Astrocyte (in vitro differentiated cells and primary cell): ENCODE data around the gene SEPTIN1. TPM values are rescaled to one million over a fixed set of nuclear protein-coding genes. Genes with fewer than 3 reads are reported as not detected.

Experiments
- DNase-seq: peaks from one replicate; pipeline ENCODE4 v3.0.0-alpha.2; 2010; ENCODE audit warnings: low read depth
- FAIRE-seq: peaks from 2 replicates; lab custom pipeline; 2011; peaks lifted over from hg19 to GRCh38; lab: Jason Lieb, UNC
- H2AFZ ChIP-seq: 2 replicates; pipeline ENCODE4 v1.6.0; 2012; ENCODE audit warnings: low read depth, low read length, inconsistent platforms
- H3K27ac ChIP-seq: 2 replicates; pipeline ENCODE4 v1.5.1; 2011; ENCODE audit warnings: low read depth, low read length, inconsistent platforms
- H3K27me3 ChIP-seq: 2 replicates; pipeline ENCODE4 v1.6.0; 2011; ENCODE audit warnings: low read length, inconsistent platforms; ENCODE audit not compliant: insufficient read depth
- H3K36me3 ChIP-seq: 2 replicates; pipeline ENCODE4 v1.5.1; 2011; ENCODE audit warnings: low read length, inconsistent platforms; ENCODE audit not compliant: insufficient read depth
- H3K4me1 ChIP-seq: 2 replicates; pipeline ENCODE4 v1.5.1; 2011; ENCODE audit warnings: low read length, inconsistent platforms; ENCODE audit not compliant: insufficient read depth
- H3K4me2 ChIP-seq: 2 replicates; pipeline ENCODE4 v1.6.0; 2012; ENCODE audit warnings: low read length, inconsistent platforms
- H3K4me3 ChIP-seq: 2 replicates; pipeline ENCODE4 v1.5.1; 2011; ENCODE audit warnings: low read depth, mild to moderate bottlenecking, low read length, inconsistent platforms; ENCODE audit not compliant: insufficient read depth
- H3K79me2 ChIP-seq: 2 replicates; pipeline ENCODE4 v1.6.0; 2012; ENCODE audit warnings: mild to moderate bottlenecking, low read length, inconsistent platforms; ENCODE audit not compliant: insufficient read depth
- H3K9ac ChIP-seq: 2 replicates; pipeline ENCODE4 v1.6.0; 2012; ENCODE audit warnings: mild to moderate bottlenecking, low read length, inconsistent platforms
- H3K9me3 ChIP-seq: 2 replicates; pipeline ENCODE4 v1.5.1; 2012; ENCODE audit warnings: low read depth, mild to moderate bottlenecking, low read length, inconsistent platforms; ENCODE audit not compliant: insufficient read depth
- H4K20me1 ChIP-seq: 2 replicates; pipeline ENCODE4 v1.6.0; 2012; ENCODE audit warnings: low read length, inconsistent platforms; ENCODE audit not compliant: insufficient read depth
- H3K27ac Mint-ChIP-seq: one replicate; pipeline ENCODE4 v1.8.0; 2021; ENCODE audit warnings: mild to moderate bottlenecking, mixed read lengths; ENCODE audit not compliant: unreplicated experiment
- H3K27me3 Mint-ChIP-seq: one replicate; pipeline ENCODE4 v1.8.0; 2021; ENCODE audit warnings: low read depth, mixed read lengths; ENCODE audit not compliant: unreplicated experiment
- H3K36me3 Mint-ChIP-seq: one replicate; pipeline ENCODE4 v1.8.0; 2021; ENCODE audit warnings: low read depth, mixed read lengths; ENCODE audit not compliant: unreplicated experiment
- H3K4me1 Mint-ChIP-seq: one replicate; pipeline ENCODE4 v1.8.0; 2021; ENCODE audit warnings: low read depth, mixed read lengths; ENCODE audit not compliant: unreplicated experiment
- H3K4me3 Mint-ChIP-seq: one replicate; pipeline ENCODE4 v1.8.0; 2021; ENCODE audit warnings: mild to moderate bottlenecking, moderate library complexity, mixed read lengths; ENCODE audit not compliant: unreplicated experiment
- H3K9me3 Mint-ChIP-seq: one replicate; pipeline ENCODE4 v1.8.0; 2021; ENCODE audit warnings: mild to moderate bottlenecking, mixed read lengths; ENCODE audit not compliant: unreplicated experiment
- CTCF ChIP-seq: IDR thresholded peaks from 2 replicates; pipeline ENCODE4 v1.5.1; 2011; ENCODE audit warnings: low read depth, mild to moderate bottlenecking, inconsistent platforms, low read length, moderate library complexity; ENCODE audit not compliant: insufficient read depth
- EZH2 ChIP-seq: IDR thresholded peaks from 2 replicates; pipeline ENCODE4 v1.6.1; 2012; ENCODE audit warnings: mild to moderate bottlenecking, low read length, inconsistent platforms; ENCODE audit not compliant: insufficient read depth
- total RNA-seq: library from RNA; stranded (reverse); gene quantifications from 2 replicates; pipeline ENCODE4 v1.2.1, GENCODE V29; 2021

The SEPTIN1 gene
- total RNA-seq, 1 donor from 2014 or later, result 0.48 TPM

- peak within 1 kb of the TSS; percentile 96 for H3K4me2 ChIP-seq
- H3K4me1 Mint-ChIP-seq, result peaks cover 13% of the 10 kb centered on the region
- FAIRE-seq, result peak; percentile 91
- peak within 1 kb of the TSS; percentile 99 for H3K27ac Mint-ChIP-seq
- H4K20me1 ChIP-seq, result peaks cover 50% of the 10 kb centered on the region
- TF ChIP-seq CTCF (no peak), EZH2 (no peak)
- H3K4me3 ChIP-seq, result peak within 1 kb of the TSS; percentile 93
- no peaks in the 10 kb centered on the region for H3K27me3 ChIP-seq
- H3K4me1 ChIP-seq, result peaks cover 23% of the 10 kb centered on the region
- no peaks in the 10 kb centered on the region for H3K9me3 ChIP-seq
- peaks cover 64% of the 10 kb centered on the region for H3K79me2 ChIP-seq
- peaks cover 22% of the 10 kb centered on the region for H3K36me3 ChIP-seq
- peak within 1 kb of the TSS; percentile 99 for H3K27ac ChIP-seq
- H3K9me3 Mint-ChIP-seq, result no peaks in the 10 kb centered on the region
- H3K4me3 Mint-ChIP-seq, result peak within 1 kb of the TSS; percentile 95
- H2AFZ ChIP-seq, result peak within 1 kb of the TSS; percentile 66
- peak within 1 kb of the TSS; percentile 96 for H3K9ac ChIP-seq
- no peaks in the 10 kb centered on the region for H3K27me3 Mint-ChIP-seq
- peak; percentile 99 for DNase-seq
- H3K36me3 Mint-ChIP-seq, result peaks cover 20% of the 10 kb centered on the region
These were observed 27.0 kb downstream of the SEPTIN1 start, which contains the start of gene CD2BP2 for GRCh38 chr16:30355144-30355953. TSS of gene CD2BP2 (minus strand) at chr16:30355308. CDS start at chr16:30354681, 627 bp downstream.

- DNase-seq (no peak), FAIRE-seq (no peak)
- Histone ChIP-seq H4K20me1 (peaks cover 46% of the 10 kb centered on the region), H3K9me3 (no peaks in the 10 kb centered on the region), H2AFZ (peak overlapping the region; percentile 66), H3K27me3 (no peaks in the 10 kb centered on the region), H3K4me3 (peak overlapping the region; percentile 93), H3K4me1 (peaks cover 23% of the 10 kb centered on the region), H3K36me3 (peaks cover 22% of the 10 kb centered on the region), H3K4me2 (peak overlapping the region; percentile 96), H3K27ac (peak overlapping the region; percentile 99), H3K79me2 (peaks cover 56% of the 10 kb centered on the region), H3K9ac (peak overlapping the region; percentile 96)
- H3K27me3 Mint-ChIP-seq, result no peaks in the 10 kb centered on the region
- peak overlapping the region; percentile 95 for H3K4me3 Mint-ChIP-seq
- peaks cover 22% of the 10 kb centered on the region for H3K36me3 Mint-ChIP-seq
- H3K27ac Mint-ChIP-seq, result peak overlapping the region; percentile 99
- no peak for TF ChIP-seq EZH2
- TF ChIP-seq CTCF, result no peak
- H3K9me3 Mint-ChIP-seq, result no peaks in the 10 kb centered on the region
- H3K4me1 Mint-ChIP-seq, result peaks cover 13% of the 10 kb centered on the region
These were observed 27.8 kb downstream of the SEPTIN1 start for GRCh38 chr16:30354423-30355143.
